HG03442 (cell line): Measurements from ENCODE around the gene IFITM2.
"Not testable (repeated sequence)": the region's sequence is repeated elsewhere in the genome, so short reads cannot be mapped to it uniquely, and the experiment has no call there.

Source experiments
- ATAC-seq: cut with Tn5 transposase; IDR thresholded peaks from one replicate; pipeline ENCODE4 v1.9.1; 2021; ENCODE audit warnings: mild to moderate bottlenecking, moderate library complexity; ENCODE audit not compliant: unreplicated experiment

Gene IFITM2

DNA sequence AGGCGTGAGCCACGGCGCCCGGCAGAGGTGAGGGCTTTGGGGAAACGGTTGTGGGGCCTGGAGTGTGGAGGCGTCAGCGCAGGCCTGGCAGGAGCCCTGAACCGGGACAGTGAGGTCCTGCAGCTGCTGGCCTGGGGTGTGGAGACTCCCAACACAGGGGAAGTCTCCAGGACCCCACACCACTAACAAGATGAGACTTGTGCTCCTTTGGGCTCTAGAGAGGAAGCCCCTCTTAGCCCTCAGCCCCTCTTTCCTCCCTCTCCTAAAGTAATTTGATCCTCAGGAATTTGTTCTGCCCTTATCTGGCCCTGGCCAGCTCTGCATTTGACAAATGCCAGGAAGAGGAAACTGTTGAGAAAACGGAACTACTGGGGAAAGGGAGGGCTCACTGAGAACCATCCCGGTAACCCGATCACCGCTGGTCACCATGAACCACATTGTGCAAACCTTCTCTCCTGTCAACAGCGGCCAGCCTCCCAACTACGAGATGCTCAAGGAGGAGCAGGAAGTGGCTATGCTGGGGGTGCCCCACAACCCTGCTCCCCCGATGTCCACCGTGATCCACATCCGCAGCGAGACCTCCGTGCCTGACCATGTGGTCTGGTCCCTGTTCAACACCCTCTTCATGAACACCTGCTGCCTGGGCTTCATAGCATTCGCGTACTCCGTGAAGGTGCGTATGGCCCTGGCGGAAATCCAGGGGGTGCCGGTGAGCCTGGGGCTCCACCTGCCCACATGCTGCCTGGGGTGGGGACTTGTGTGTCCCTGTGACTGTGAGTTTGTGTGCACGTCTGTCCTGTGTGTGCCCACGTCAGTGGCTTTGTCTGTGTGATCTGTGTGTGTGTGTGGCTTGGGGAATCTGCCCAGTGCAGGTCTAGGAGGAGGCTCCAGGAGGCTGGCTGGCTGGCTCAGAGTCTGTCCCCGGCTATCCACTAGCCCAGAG is at the start of gene IFITM2:
TSS of gene IFITM2 (plus strand) at position 51 of the 943 bp plus-strand sequence. CDS start at position 428, 377 bp downstream.
- not testable (repeated sequence) for ATAC-seq

DNA sequence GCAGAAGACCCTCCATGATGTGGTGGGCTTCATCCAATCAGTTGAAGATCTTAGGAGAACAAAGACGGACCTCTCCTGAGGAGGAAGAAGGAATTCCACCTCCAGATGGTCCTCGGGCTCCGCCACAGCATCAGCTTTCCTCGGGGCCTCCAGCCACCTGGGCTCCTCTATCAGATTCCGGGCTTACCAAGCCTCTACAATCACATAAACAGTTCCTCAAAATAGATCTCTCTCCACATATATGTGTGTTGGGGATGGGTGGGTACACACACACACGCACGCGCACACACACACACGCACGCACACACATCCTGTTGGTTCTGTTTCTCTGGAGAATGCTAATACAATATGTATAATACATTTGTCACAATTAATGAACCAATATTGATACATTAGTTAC is 48.2 kb upstream of the IFITM2 start:
- ATAC-seq, result no peak

- ATAC-seq, result no peak
These were observed 46.0 kb upstream of the IFITM2 start for GRCh38 chr11:261624-262023.

DNA sequence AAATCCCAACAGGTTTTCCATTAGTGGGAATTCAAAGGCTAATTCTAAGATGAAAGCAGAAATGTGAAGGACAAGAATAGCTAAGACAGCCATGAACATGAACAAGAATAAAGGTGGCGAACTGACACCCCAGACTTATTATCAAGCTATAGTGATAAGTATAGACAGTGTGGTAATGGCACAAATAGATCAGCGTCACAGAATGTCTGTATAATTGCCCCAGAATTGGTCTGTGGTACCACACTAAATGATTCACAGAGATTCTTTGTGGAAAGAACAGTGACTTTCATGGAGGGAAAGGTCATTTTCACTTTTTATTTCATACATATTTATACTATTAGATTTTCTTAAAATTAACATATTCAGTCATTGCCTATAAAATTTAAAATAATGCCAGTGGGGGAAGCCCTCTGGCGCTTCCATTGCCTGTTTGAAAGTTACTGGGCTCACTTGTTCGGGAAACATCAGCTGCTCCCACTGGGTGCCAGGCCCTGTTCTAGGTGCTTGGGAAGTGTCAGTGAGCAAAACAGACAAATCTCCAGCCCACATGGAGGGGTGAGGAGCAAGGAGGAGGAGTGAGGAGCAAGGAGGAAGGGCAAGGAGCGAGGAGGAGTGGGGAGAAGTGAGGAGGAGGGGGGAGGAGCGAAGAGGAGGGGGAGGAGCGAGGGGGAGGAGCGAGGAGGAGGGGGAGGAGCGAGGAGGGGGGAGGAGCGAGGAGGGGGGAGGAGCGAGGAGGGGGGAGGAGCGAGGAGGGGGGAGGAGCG is 40.8 kb upstream of the IFITM2 start:
- ATAC-seq, result no peak

- ATAC-seq, result no peak
These were observed 40.1 kb upstream of the IFITM2 start for GRCh38 chr11:267491-267994.

DNA sequence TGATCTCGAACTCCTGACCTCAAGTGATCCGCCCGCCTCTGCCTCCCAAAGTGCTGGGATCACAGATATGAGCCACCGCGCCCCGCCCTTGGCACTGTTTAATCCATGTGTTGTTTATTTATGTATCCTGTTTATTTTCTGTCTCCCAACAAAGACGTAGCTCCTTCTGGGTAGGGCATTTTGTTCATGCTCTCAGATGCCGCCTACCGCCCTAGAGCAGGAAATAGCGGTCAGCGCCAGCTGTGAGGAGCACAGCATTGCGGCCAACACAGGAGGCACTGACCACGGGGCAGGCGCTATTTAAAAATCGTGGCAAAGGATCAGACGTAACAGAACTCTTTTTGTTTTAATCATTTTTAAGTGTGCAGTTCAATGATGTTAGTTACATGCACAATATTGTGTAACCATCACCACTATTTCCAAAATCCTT is 38.9 kb upstream of the IFITM2 start:
- ATAC-seq, result peak; percentile 40

GRCh38 chr11:269146-269890 is 38.3 kb upstream of the IFITM2 start:
- peak; percentile 67 for ATAC-seq

GRCh38 chr11:270451-271318 is 36.9 kb upstream of the IFITM2 start:
- ATAC-seq, result no peak

- no peak for ATAC-seq
These were observed 36.3 kb upstream of the IFITM2 start for GRCh38 chr11:271319-271715.

- no peak for ATAC-seq
These were observed 35.3 kb upstream of the IFITM2 start for GRCh38 chr11:272195-272930.

DNA sequence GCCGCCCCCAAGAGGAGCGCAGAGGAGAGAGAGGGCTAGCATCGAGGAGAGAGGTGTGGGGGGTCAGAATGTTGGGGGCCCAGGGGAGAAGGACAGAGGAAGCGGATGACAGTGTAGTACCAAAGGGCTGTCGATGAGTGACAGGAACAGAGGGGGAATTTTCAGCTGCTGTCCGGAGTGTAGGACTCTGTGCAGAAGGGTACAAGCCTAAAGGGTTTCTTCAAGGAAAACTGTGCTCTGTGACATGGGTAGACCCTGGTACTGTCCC is 34.8 kb upstream of the IFITM2 start:
- ATAC-seq, result no peak

DNA sequence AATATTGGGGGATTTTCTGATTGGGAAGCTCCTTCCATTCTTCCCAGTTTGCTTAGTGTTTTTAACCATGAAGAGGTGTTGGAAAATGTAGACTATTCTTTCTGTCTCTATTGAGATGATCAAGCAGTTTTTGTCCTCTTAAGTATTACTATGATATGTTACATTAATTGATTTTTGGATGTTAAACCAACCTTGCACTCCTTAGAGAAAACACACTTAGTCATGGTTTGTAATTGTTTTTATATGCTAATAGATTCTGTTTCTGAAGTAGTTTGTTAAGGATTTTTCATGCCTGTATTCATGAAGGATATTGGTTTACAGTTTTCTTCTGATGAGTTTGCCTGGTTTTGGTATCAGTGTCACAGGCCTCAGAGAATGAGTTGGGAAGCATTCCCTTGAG is 31.4 kb upstream of the IFITM2 start:
- no peak for ATAC-seq

DNA sequence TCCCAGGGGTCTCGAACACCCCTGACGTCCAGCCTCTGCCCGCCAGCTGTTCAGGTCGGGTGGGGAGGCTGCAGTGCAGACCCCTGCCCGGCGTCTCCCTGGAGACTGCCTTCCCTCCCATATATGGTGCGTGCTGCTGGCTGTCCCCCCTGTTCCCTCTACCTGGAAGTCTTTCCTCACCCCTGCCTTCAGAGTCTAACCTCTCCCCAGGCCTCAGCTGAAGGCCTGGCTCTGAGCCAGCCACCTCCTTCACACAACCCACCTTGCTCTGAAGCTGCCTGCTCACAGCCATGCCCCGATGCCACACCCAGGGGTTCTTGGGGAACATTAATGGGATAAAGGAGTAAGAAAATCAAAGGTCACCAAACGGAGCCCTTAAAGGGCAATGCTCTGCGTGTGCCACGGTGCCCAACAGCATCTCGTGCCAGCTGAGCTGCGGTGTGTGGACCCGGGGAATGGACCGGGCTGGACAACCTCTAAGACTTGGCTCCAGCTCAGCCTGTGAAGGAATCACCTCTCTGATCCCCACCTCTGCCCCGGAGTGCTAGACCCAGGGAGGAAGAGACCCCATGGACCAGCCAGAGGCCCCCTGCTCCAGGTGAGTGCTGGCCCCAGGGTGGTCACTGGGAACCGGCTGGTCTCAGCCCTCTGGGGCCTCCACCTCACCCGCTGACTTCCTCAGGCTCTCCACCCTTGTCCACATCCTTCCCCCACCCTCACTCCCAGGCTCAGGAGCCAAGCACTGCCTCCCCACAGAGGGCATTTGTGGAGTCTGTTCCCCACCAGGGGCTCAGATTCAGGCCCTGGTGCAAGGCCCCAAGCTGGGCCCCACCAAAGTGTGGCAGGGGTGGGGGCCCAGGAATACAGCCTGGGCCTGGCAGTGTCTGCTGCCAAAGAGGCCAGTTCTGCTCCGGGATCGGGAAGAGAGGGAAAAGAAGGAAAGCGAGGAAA is 29.3 kb upstream of the IFITM2 start, which contains the start of gene NLRP6:
TSS of gene NLRP6 (plus strand) at position 407 of the 951 bp plus-strand sequence. CDS start at position 570, 163 bp downstream.
- ATAC-seq, result no peak

GRCh38 chr11:279040-279965 is 28.3 kb upstream of the IFITM2 start:
- ATAC-seq, result no peak

DNA sequence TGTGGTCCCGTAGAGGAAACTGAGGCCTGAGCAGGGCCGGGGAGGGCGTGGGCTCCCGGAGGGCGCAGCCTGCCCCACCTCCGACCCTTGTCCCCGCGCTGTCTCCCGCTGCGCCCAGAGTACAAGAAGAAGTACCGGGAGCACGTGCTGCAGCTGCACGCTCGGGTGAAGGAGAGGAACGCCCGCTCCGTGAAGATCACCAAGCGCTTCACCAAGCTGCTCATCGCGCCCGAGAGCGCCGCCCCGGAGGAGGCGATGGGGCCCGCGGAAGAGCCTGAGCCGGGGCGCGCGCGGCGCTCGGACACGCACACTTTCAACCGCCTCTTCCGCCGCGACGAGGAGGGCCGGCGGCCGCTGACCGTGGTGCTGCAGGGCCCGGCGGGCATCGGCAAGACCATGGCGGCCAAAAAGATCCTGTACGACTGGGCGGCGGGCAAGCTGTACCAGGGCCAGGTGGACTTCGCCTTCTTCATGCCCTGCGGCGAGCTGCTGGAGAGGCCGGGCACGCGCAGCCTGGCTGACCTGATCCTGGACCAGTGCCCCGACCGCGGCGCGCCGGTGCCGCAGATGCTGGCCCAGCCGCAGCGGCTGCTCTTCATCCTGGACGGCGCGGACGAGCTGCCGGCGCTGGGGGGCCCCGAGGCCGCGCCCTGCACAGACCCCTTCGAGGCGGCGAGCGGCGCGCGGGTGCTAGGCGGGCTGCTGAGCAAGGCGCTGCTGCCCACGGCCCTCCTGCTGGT is 27.5 kb upstream of the IFITM2 start:
- no peak for ATAC-seq

- ATAC-seq, result no peak
These were observed 26.7 kb upstream of the IFITM2 start for GRCh38 chr11:280706-281485.
